ENCODE measurements around the gene MAIP1. TPM values are rescaled to one million over a fixed set of nuclear protein-coding genes. Genes with fewer than 3 reads are reported as not detected.

MAIP1 gene
- total and polyA plus RNA-seq, 9 of the 15 experiments (the other 6 are each of a cell fraction or from before 2014, with no cell fraction given), result 3.6 to 30.0 (median 24.5) TPM

DNA sequence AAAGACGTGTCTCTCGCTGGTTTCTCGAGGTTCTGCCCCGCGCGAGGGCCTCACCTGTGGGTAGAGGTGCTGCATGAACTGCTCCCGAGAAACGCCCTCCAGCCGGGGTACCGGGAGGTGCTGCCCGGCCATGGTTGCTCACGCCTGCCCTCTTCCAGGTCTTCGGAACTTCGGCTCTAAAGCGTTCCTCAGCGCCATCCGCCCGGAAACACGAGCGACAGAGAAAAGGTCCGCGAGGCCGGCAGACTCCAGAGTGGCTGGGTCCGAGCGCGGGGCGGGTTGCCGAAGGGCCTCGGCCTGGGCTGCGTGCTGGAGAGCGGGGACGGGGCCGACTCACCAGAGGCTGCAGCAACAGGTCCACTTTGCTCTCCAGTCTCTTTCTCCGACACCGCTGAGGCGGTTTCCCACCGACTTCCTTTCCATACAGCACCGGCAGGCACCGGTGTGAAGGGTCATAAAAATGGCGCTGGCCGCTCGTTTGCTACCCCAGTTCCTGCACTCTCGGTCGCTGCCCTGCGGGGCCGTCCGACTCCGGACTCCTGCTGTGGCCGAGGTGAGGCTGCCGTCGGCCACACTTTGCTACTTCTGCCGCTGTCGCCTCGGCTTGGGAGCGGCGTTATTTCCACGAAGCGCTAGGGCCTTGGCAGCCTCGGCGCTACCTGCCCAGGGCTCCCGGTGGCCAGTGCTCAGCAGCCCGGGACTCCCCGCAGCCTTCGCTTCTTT, at the start of gene MAIP1, which contains the start of gene TYW5 (continued):
- TF ChIP-seq, protein P1, sequence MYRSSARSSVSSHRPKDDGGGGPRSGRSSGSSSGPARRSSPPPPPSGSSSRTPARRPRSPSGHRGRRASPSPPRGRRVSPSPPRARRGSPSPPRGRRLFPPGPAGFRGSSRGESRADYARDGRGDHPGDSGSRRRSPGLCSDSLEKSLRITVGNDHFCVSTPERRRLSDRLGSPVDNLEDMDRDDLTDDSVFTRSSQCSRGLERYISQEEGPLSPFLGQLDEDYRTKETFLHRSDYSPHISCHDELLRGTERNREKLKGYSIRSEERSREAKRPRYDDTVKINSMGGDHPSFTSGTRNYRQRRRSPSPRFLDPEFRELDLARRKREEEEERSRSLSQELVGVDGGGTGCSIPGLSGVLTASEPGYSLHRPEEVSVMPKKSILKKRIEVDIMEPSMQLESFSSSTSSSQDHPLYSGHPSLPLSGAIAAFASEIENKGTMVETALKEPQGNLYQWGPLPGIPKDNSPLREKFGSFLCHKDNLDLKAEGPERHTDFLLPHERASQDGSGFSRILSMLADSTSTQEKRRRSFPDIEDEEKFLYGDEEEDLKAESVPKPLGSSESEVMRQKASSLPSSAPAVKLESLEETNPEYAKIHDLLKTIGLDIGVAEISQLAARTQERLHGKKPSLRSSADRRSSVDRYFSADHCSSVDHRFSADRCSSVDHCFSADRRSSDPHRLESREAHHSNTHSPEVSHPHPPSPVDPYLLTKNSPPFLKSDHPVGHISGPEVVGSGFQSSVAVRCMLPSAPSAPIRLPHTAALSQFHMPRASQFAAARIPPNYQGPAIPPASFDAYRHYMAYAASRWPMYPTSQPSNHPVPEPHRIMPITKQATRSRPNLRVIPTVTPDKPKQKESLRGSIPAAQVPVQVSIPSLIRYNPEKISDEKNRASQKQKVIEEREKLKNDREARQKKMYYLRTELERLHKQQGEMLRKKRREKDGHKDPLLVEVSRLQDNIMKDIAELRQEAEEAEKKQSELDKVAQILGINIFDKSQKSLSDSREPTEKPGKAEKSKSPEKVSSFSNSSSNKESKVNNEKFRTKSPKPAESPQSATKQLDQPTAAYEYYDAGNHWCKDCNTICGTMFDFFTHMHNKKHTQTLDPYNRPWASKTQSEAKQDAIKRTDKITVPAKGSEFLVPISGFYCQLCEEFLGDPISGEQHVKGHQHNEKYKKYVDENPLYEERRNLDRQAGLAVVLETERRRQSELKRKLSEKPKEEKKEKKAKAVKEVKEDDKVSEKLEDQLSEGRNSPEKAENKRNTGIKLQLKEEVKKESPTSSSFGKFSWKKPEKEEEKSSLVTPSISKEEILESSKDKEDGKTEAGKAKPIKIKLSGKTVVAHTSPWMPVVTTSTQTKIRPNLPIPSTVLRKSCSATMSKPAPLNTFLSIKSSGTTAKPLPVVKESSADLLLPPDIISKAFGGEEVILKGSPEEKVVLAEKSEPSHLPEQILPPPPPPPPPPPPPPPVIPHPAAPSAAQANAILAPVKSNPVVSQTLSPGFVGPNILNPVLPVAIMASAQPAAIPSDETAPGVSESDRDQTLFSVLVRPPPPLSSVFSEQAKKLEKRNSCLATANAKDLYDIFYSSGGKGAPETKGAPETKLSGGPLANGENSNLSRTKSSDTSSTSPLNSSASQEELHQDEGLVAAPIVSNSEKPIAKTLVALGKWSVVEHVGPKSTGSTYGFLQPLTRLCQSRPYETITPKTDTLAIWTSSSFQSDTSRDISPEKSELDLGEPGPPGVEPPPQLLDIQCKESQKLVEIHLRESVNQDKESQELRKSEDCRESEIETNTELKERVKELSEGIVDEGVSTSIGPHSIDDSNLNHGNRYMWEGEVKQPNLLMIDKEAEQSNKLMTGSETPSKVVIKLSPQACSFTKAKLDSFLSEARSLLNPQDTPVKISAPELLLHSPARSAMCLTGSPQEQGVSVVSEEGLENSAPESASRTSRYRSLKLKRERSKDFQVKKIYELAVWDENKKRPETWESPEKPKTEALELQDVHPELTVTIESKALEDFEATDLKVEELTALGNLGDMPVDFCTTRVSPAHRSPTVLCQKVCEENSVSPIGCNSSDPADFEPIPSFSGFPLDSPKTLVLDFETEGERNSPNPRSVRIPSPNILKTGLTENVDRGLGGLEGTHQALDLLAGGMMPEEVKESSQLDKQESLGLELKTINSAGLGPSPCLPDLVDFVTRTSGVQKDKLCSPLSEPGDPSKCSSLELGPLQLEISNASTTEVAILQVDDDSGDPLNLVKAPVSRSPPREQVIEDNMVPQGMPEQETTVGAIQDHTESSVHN (IDR thresholded peaks at IDR 0.05; ENCODE audit: borderline replicate concordance in 1 of 2, low read depth in 1 of 2), result no peak
- TF ChIP-seq, protein P2, sequence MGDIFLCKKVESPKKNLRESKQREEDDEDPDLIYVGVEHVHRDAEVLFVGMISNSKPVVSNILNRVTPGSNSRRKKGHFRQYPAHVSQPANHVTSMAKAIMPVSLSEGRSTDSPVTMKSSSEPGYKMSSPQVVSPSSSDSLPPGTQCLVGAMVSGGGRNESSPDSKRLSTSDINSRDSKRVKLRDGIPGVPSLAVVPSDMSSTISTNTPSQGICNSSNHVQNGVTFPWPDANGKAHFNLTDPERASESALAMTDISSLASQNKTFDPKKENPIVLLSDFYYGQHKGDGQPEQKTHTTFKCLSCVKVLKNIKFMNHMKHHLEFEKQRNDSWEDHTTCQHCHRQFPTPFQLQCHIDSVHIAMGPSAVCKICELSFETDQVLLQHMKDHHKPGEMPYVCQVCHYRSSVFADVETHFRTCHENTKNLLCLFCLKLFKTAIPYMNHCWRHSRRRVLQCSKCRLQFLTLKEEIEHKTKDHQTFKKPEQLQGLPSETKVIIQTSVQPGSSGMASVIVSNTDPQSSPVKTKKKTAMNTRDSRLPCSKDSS (IDR thresholded peaks at IDR 0.05; ENCODE audit: low read depth, partially characterized antibody), result no peak
- no peak for TF ChIP-seq ZNF586 (CRISPR knock-in tag; conservative IDR thresholded peaks at IDR 0.05)
- TF ChIP-seq ZNF830 (CRISPR knock-in tag; IDR thresholded peaks at IDR 0.05), result no peak
- TF ChIP-seq GTF2A2 (tag; IDR thresholded peaks at IDR 0.05), result peak; percentile 91
- TF ChIP-seq TSC22D4 (tag; IDR thresholded peaks at IDR 0.05), result no peak
- 0 out of 2 replicates have a peak, but pooled peaks have one; percentile 8 for TF ChIP-seq KLF13 (tag; IDR thresholded peaks at IDR 0.05; ENCODE audit: borderline replicate concordance, low read depth)
- no peak for TF ChIP-seq U2AF2 (optimal IDR thresholded peaks at IDR 0.05; ENCODE audit: low read depth, low read length)
- TF ChIP-seq, protein P3, sequence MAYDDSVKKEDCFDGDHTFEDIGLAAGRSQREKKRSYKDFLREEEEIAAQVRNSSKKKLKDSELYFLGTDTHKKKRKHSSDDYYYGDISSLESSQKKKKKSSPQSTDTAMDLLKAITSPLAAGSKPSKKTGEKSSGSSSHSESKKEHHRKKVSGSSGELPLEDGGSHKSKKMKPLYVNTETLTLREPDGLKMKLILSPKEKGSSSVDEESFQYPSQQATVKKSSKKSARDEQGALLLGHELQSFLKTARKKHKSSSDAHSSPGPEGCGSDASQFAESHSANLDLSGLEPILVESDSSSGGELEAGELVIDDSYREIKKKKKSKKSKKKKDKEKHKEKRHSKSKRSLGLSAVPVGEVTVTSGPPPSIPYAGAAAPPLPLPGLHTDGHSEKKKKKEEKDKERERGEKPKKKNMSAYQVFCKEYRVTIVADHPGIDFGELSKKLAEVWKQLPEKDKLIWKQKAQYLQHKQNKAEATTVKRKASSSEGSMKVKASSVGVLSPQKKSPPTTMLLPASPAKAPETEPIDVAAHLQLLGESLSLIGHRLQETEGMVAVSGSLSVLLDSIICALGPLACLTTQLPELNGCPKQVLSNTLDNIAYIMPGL (CRISPR knock-in tag; IDR thresholded peaks at IDR 0.05), result peak; percentile 72; the same call in 1 of the 2 replicates
- TF ChIP-seq NFIC (IDR thresholded peaks at IDR 0.05), result peak; percentile 45
- no peak for TF ChIP-seq HSF4 (CRISPR knock-in tag; IDR thresholded peaks at IDR 0.05; ENCODE audit: borderline replicate concordance)
- no peak for TF ChIP-seq ZNF324 (CRISPR knock-in tag; IDR thresholded peaks at IDR 0.05)
- TF ChIP-seq HLTF (IDR thresholded peaks at IDR 0.05), result peak; percentile 74; the same call in 1 of the 2 replicates
- peak; percentile 78 for TF ChIP-seq SUPT5H (IDR thresholded peaks at IDR 0.05)
- no peak for TF ChIP-seq PRMT5 (CRISPR knock-in tag; IDR thresholded peaks at IDR 0.05)

Data from K562 (cell line).